Renal pelvis (tissue), 4 donors: ENCODE data around the gene TBCEL. TPM values are rescaled to one million over a fixed set of nuclear protein-coding genes. Genes with fewer than 3 reads are reported as not detected.
A peak's percentile ranks its signal among the peaks of the same experiment; 100 is the strongest.

ENCODE experiments used
- DNase-seq: peaks from one replicate; pipeline ENCODE4 v3.0.0-alpha.2; 2013
- polyA plus RNA-seq, 3 donors: library from polyadenylated mRNA; unstranded; fragments of 120-200 nt; gene quantifications; one replicate each; pipeline ENCODE4 v1.2.1, GENCODE V29; 2013; ENCODE audit not compliant: insufficient read length in 3 of 3

TBCEL gene
- polyA plus RNA-seq, 3 donors: 21.8 to 24.8 (median 23.5) TPM

- no peak for DNase-seq
Observed at GRCh38 chr11:121055076-121055475, 31.2 kb downstream of the TBCEL start.

- no peak for DNase-seq
Observed at GRCh38 chr11:121057922-121058321, 34.0 kb downstream of the TBCEL start.

- no peak for DNase-seq
Observed at GRCh38 chr11:121058941-121059340, 35.0 kb downstream of the TBCEL start.

DNA sequence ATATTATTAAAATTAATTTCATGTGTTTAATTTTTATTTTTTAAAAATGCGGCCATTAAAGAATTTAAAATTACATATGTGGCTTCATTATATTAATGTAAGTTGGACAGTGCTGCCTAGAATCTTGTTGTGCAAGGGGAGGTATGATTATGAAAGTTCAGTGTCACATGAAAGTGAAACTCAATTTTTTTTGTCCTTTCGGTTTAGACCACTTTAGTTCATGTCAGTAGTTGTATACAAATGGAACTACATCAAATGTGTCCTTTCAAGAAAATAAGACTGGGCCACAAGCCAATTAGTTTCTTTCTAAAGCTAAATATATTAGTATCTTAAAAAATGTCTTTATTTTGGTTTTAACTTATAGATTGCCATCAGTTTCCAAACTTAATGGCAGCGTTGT, 35.7 kb downstream of the TBCEL start:
- no peak for DNase-seq

DNA sequence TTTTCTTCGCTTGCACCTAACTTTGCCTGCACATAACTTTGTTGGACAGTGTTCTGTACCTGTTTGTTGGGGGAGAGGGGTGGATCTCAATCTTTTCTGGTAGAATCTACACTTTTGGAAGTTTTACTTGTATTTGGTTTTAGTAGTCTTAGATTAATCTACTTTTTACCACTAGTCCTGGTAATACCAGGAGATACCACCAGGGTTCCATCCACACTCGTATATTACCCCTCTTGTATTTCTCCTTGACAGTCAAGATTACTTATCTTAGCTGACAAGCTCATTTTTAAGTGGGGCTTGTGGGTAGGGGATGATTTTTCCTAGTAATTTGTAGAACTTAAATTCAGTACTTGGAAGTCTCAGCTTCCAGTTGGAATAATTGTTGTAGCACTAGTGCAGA, 39.8 kb downstream of the TBCEL start:
- DNase-seq: no peak

DNA sequence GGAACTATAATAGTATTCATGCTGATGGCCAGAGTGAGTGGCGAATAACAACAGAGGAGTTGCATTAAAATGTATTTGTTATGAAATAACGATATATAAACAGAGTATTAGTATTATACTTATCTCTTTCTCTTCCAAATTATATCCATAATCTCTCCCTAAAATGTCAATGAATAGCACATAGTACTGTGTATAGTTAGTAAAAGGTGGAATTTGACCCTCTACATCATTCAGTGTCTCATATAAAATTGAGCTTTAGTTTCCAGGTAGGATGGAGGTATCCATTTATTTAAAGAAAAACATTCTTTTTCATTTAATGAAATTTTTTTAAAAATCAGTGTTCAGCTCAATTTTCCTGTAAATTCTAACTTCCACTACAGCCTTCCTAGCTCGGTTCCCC, 42.7 kb downstream of the TBCEL start:
- no peak for DNase-seq

DNA sequence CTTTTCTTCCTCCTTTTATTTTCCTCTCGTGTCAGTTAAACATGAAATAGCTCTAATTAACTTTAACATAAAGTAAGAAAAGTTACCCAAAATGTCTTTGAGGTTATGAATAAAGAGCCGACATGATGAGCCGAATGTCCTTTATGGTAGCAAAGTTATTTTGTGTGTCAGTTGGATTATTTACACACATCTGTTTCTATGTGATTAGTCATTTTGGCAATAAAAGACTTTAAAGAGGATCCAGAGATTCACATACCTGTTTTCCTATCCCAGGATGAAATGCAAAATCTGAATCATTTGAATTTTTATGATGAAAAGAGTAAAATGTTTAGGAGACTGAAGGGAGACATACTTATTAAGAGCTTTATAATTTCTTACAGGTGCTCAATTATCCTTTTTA, 43.1 kb downstream of the TBCEL start:
- no peak for DNase-seq

DNA sequence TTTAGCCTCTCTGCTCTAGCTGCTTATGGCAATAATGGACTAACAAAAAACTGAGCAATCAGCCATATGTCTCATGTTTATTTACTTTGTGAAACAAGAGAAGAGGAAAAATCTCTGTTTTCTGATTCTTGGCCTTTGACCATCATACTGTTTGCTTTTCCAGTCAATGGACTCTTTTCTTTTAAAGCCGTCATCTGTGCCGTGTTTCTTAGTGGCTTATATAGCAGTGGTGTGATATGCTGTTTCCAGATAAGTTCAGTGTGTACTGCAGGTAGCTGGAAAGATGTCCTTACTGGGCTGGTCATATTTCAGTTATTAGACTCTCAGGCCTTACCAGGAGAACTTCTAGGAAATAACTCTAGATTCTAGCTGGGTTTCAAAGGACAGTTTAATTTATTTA, 43.6 kb downstream of the TBCEL start:
- DNase-seq: peak; percentile 17

GRCh38 chr11:121067962-121068647, 44.2 kb downstream of the TBCEL start:
- DNase-seq: no peak

DNA sequence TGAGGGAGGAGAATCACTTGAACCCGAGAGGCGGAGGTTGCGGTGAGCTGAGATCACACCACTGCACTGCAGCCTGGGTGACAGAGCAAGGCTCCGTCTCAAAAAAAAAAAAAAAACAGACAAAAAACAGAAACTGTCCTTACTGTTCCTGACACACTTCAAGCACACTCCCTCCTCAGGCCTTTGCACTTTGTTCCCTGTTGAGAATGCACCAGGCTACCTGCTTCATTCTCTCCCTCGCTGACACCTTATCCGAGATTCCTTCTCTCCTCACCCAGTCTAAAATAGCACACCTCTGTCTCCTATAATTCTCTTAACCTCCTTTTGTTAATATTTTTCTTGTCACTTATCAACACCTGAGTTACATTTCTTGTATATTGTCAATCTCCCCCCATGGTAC, 44.9 kb downstream of the TBCEL start:
- no peak for DNase-seq

DNA sequence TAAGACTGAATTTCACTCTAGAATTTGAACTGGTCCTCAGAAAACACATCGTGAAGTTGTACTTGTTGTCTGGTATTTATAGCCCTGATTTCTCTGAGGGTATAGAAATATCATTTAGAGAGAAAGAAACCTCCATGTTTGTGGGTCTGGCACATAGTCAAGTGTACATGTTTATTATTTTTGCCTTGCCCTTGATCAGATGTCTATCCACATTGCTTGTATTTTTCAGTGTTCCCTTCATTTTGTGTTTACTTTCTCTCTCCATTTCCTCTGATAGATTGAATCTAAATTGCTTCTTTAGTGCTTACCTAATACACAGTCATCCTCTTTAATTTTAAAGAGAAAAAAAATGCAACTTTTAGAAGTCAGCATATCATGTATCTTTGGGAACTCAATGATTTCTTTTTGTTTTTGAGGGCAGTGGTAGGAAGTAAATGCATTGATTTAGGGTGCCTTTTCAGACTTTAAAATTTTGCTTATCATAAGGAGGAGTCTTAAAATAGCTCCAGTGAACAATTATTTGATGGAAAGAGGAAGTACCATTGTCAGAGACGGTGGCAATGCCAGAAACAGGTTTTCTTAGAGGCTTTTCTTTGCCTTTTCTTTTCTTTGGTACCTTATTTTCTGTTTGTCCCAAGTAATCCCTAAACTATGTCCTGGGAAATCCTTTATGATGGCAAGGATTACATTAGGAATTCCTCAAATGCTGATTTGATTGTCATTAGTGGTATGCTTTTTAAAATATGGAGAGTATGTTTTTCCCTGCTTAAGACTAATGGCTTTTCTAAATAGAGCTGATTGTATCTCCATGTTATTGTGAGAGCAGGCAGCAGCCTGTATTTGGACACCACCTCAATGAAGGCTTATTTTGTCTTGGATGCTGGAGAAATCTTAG, 47.3 kb downstream of the TBCEL start:
- no peak for DNase-seq

GRCh38 chr11:121071846-121072450, 48.0 kb downstream of the TBCEL start:
- DNase-seq: no peak

- DNase-seq: no peak
Observed at GRCh38 chr11:121081321-121081720, 57.4 kb downstream of the TBCEL start.

DNA sequence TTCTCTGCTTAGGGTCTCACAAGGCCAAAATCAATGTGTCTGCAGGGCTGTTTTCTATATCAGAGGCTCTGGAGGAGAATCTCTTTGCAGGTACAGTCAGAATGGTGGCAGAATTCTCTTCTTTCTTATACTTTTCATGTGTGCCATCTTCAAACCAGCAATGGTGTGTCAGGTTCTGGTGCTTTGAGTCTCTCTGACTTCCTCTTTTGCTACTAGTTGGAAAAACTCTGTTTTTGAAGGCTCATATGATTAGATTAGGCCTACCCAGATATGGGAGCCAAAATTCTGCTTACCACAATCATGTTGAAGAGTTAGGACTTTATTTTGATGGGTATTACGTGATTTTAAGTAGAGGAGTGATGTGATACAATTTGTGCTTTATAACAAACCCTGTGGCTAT, 58.3 kb downstream of the TBCEL start:
- no peak for DNase-seq

- DNase-seq: peak; percentile 49
Observed at GRCh38 chr11:121082670-121083069, 58.8 kb downstream of the TBCEL start.

- no peak for DNase-seq
Observed at GRCh38 chr11:121086866-121087265, 63.0 kb downstream of the TBCEL start.

- no peak for DNase-seq
Observed at GRCh38 chr11:121089566-121089965, 65.7 kb downstream of the TBCEL start.

GRCh38 chr11:121090145-121090721, 66.3 kb downstream of the TBCEL start:
- no peak for DNase-seq

DNA sequence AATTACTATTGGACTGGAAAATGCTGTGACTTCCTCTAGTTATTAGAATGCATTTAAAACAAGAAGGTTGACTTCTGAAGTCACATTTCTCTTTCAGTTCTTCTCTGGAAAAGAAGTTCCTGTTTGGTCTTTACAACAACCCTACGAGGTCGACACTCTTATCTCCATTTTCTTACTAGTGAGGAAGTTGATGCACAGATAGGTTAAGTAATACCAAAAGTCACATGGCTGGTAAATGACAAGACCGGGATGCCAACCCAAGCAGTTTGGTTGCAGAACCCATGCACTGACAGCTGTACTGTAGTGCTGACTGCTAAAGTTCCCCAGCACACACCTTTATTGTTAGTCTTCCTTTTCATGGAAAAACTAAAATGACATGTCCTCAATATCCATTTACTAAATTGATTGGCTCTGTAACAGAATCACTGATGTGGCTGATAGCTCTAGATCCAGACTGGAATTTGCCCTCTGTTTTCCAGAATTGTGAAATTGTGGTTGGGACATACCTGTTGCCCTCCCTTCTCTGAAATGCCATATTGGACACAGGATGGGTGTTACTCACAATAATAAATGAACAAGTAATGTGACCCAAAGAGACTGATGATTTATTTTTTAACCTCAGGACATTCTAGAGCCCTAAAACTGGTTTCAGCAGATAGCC, 67.7 kb downstream of the TBCEL start:
- no peak for DNase-seq

GRCh38 chr11:121095561-121095960, 71.7 kb downstream of the TBCEL start:
- no peak for DNase-seq

DNA sequence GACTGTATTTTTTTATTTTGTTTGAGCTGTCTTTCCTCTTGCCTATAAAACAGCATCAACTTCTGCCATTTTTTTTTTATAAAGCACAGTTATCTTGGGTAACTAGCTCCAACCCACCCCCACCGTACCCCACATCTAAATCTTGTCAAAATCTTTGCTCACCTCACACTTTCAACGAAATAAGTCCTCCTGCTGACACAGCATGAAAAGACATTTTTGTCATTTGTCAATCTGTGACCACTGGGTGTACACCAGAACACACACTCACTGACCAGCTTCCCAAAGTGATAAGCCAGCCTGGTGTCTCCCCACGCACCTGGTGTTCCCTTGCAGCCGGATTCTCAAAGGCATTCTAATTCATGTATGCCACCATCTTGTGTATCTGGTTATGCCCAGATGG, 75.5 kb downstream of the TBCEL start:
- DNase-seq: no peak

- no peak for DNase-seq
Observed at GRCh38 chr11:121099885-121100284, 76.0 kb downstream of the TBCEL start.
